ENCODE measurements around the gene LYZL4.

LYZL4 gene

GRCh38 chr3:42377681-42378080, 32.7 kb downstream of the LYZL4 start:
- Histone ChIP-seq H2AFZ (ENCODE audit: low read depth, low read length) (no peak overlapping the region), H3K4me3 (ENCODE audit: low read length) (no peak overlapping the region), H3K4me1 (ENCODE audit: insufficient read depth, low read length) (no peaks in the 10 kb centered on the region), H3K27me3 (ENCODE audit: insufficient read depth, low read length) (no peaks in the 10 kb centered on the region), H3K36me3 (ENCODE audit: insufficient read depth, low read length) (no peaks in the 10 kb centered on the region), H3K9me3 (ENCODE audit: low read length) (no peaks in the 10 kb centered on the region)

GRCh38 chr3:42376344-42376798, 34.0 kb downstream of the LYZL4 start:
- Histone ChIP-seq H3K4me1 (ENCODE audit: insufficient read depth, low read length) (no peaks in the 10 kb centered on the region), H3K27me3 (ENCODE audit: insufficient read depth, low read length) (no peaks in the 10 kb centered on the region), H3K4me3 (ENCODE audit: low read length) (no peak overlapping the region), H2AFZ (ENCODE audit: low read depth, low read length) (no peak overlapping the region), H3K9me3 (ENCODE audit: low read length) (no peaks in the 10 kb centered on the region), H3K36me3 (ENCODE audit: insufficient read depth, low read length) (no peaks in the 10 kb centered on the region)

DNA sequence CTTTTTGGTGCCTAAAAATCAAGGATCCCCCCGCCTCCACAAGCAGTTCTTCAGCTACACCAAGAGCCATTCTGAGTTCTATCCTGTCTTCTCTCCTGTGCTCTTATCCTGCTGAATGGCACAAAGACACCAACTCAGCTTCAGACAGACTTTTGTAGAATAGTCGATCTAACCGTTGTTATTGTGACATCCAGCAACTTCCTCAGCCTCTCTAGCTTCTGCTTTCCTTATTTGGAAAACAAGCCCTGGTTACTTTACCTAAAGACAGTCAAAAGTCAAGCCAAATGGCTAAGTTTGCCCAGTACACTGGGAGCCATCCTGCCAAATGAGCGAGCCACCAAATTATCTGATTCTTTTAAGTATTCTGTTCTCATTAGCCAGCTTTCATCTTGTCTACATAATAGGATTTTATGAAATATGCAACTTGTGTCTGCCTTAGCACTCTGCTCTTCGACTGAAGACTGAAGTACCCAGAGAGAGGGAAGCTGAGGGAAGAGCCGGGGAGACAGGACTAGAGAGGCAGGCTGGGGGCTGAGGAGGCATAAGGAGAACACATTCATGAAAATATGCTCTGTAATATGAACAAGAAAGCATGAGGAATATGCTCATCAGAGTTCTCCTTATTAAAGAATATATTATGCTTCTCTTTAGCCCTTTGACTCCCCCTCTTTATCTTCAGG, 35.1 kb downstream of the LYZL4 start:
- Histone ChIP-seq H3K9me3 (ENCODE audit: low read length) (no peaks in the 10 kb centered on the region), H3K4me3 (ENCODE audit: low read length) (no peak overlapping the region), H3K4me1 (ENCODE audit: insufficient read depth, low read length) (no peaks in the 10 kb centered on the region), H3K27me3 (ENCODE audit: insufficient read depth, low read length) (no peaks in the 10 kb centered on the region), H2AFZ (ENCODE audit: low read depth, low read length) (no peak overlapping the region), H3K36me3 (ENCODE audit: insufficient read depth, low read length) (no peaks in the 10 kb centered on the region)

- Histone ChIP-seq H2AFZ (ENCODE audit: low read depth, low read length) (no peak overlapping the region), H3K36me3 (ENCODE audit: insufficient read depth, low read length) (no peaks in the 10 kb centered on the region), H3K27me3 (ENCODE audit: insufficient read depth, low read length) (no peaks in the 10 kb centered on the region), H3K4me3 (ENCODE audit: low read length) (no peak overlapping the region), H3K9me3 (ENCODE audit: low read length) (no peaks in the 10 kb centered on the region), H3K4me1 (ENCODE audit: insufficient read depth, low read length) (no peaks in the 10 kb centered on the region)
Measured at GRCh38 chr3:42371776-42372175, 38.6 kb downstream of the LYZL4 start.

DNA sequence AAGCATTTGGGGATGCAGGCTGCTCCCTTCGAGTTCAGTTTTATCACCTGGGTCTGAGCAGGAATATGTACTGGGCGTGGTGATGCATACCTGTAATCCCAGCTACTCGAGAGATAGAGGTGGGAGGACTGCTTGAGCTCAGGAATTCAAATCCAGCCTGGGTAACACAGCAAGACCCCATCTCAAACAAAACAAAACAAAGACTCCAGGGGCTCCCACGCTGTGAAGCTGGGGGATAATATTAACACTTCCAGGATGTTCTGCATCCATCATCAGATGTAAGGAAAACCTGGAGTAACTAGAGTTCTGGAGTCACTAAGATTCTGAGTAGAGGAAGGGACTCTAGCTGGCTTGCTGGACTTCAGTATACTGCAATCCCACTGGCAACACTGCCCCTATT, 40.6 kb downstream of the LYZL4 start:
- H3K4me1 ChIP-seq (ENCODE audit: insufficient read depth, low read length) = no peaks in the 10 kb centered on the region
- no peaks in the 10 kb centered on the region for H3K27me3 ChIP-seq (ENCODE audit: insufficient read depth, low read length)
- no peaks in the 10 kb centered on the region for H3K36me3 ChIP-seq (ENCODE audit: insufficient read depth, low read length)
- H3K4me3 ChIP-seq (ENCODE audit: low read length) = no peak overlapping the region
- H3K9me3 ChIP-seq (ENCODE audit: low read length) = no peaks in the 10 kb centered on the region
- no peak overlapping the region for H2AFZ ChIP-seq (ENCODE audit: low read depth, low read length)

- H3K4me3 ChIP-seq (ENCODE audit: low read length) = no peak overlapping the region
Measured at GRCh38 chr3:42369304-42369703, 41.1 kb downstream of the LYZL4 start.

DNA sequence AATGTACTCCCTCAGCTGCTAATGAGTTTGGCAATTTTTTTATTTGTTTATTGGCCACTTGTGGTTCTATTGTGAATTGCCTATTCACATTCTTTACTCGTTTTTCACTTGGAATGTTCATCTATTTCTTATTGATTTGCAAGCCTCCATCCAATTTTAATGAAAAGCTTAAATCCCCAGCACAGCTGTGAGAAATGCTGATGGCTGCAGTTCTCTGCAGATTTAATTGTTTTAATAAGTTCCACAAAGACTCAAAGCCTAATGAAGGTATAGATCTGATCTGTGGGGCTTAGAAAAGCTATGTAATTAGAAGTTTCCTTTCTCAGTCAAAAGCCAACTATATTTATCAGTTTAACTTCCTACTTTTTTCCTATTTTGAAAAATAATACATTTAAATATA, 41.5 kb downstream of the LYZL4 start:
- Histone ChIP-seq H3K4me1 (ENCODE audit: insufficient read depth, low read length) (no peaks in the 10 kb centered on the region), H3K9me3 (ENCODE audit: low read length) (no peaks in the 10 kb centered on the region), H2AFZ (ENCODE audit: low read depth, low read length) (no peak overlapping the region), H3K4me3 (ENCODE audit: low read length) (no peak overlapping the region), H3K36me3 (ENCODE audit: insufficient read depth, low read length) (no peaks in the 10 kb centered on the region), H3K27me3 (ENCODE audit: insufficient read depth, low read length) (no peaks in the 10 kb centered on the region)

More at GRCh38 chr3:42369304-42369703, 41.1 kb downstream of the LYZL4 start:
- H3K27me3 ChIP-seq (ENCODE audit: insufficient read depth, low read length) = no peaks in the 10 kb centered on the region
- no peaks in the 10 kb centered on the region for H3K36me3 ChIP-seq (ENCODE audit: insufficient read depth, low read length)
- H3K4me1 ChIP-seq (ENCODE audit: insufficient read depth, low read length) = no peaks in the 10 kb centered on the region
- H3K9me3 ChIP-seq (ENCODE audit: low read length) = no peaks in the 10 kb centered on the region
- H2AFZ ChIP-seq (ENCODE audit: low read depth, low read length) = no peak overlapping the region

DNA sequence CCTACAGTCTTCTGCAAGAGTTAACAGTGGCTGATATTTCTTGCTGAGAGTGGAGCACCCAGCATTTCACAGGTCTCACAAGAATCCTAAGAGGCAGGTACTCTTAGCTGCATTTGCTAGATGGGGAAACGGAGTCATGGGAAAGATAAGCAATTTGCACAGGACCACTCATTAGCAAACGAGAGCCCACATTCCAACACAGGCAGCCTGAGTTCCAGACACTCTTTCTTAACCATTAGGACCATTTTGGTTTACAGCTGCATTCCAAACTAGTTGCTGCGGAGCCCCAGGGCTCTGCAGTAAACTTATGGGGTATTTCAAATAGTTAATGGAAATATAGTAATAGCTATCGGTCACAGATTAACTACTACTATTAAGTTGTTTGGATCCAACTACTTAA, 42.5 kb downstream of the LYZL4 start:
- H2AFZ ChIP-seq (ENCODE audit: low read depth, low read length) = no peak overlapping the region
- no peaks in the 10 kb centered on the region for H3K9me3 ChIP-seq (ENCODE audit: low read length)
- no peak overlapping the region for H3K4me3 ChIP-seq (ENCODE audit: low read length)
- H3K27me3 ChIP-seq (ENCODE audit: insufficient read depth, low read length) = no peaks in the 10 kb centered on the region
- H3K36me3 ChIP-seq (ENCODE audit: insufficient read depth, low read length) = no peaks in the 10 kb centered on the region
- H3K4me1 ChIP-seq (ENCODE audit: insufficient read depth, low read length) = no peaks in the 10 kb centered on the region

- Histone ChIP-seq H3K36me3 (ENCODE audit: insufficient read depth, low read length) (no peaks in the 10 kb centered on the region), H3K27me3 (ENCODE audit: insufficient read depth, low read length) (no peaks in the 10 kb centered on the region), H3K4me1 (ENCODE audit: insufficient read depth, low read length) (no peaks in the 10 kb centered on the region), H2AFZ (ENCODE audit: low read depth, low read length) (no peak overlapping the region), H3K4me3 (ENCODE audit: low read length) (no peak overlapping the region), H3K9me3 (ENCODE audit: low read length) (no peaks in the 10 kb centered on the region)
Measured at GRCh38 chr3:42366550-42366949, 43.9 kb downstream of the LYZL4 start.

- no peaks in the 10 kb centered on the region for H3K9me3 ChIP-seq (ENCODE audit: low read length)
- H3K4me3 ChIP-seq (ENCODE audit: low read length) = no peak overlapping the region
Measured at GRCh38 chr3:42357335-42357734, 53.1 kb downstream of the LYZL4 start.

GRCh38 chr3:42355612-42356011, 54.8 kb downstream of the LYZL4 start:
- H2AFZ ChIP-seq (ENCODE audit: low read depth, low read length) = no peak overlapping the region
- H3K27me3 ChIP-seq (ENCODE audit: insufficient read depth, low read length) = peaks cover 3% of the 10 kb centered on the region
- no peaks in the 10 kb centered on the region for H3K9me3 ChIP-seq (ENCODE audit: low read length)
- H3K4me1 ChIP-seq (ENCODE audit: insufficient read depth, low read length) = no peaks in the 10 kb centered on the region
- no peak overlapping the region for H3K4me3 ChIP-seq (ENCODE audit: low read length)
- H3K36me3 ChIP-seq (ENCODE audit: insufficient read depth, low read length) = no peaks in the 10 kb centered on the region

More at GRCh38 chr3:42357335-42357734, 53.1 kb downstream of the LYZL4 start:
- no peak overlapping the region for H2AFZ ChIP-seq (ENCODE audit: low read depth, low read length)
- H3K36me3 ChIP-seq (ENCODE audit: insufficient read depth, low read length) = no peaks in the 10 kb centered on the region
- peaks cover 3% of the 10 kb centered on the region for H3K27me3 ChIP-seq (ENCODE audit: insufficient read depth, low read length)
- H3K4me1 ChIP-seq (ENCODE audit: insufficient read depth, low read length) = no peaks in the 10 kb centered on the region

DNA sequence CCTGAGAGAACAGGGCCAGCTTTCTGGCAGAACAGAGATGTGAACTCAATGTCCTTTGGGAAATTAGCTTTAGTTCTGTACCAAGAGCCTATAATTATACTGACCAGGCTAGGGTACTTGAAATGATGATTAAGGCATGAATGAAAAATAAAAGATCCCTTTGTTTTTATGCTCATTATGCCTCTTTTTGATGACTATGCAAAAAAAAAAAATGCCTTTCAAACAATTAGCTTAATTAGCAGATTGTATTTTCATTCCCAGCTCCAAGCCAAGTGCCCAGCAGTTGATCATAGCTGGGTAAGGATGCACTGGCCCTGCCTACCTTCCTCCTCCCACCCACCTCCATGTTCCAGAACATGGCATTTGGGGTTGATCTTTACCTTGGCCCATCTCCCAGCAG, 56.8 kb downstream of the LYZL4 start:
- H3K4me1 ChIP-seq (ENCODE audit: insufficient read depth, low read length) = no peaks in the 10 kb centered on the region
- no peaks in the 10 kb centered on the region for H3K27me3 ChIP-seq (ENCODE audit: insufficient read depth, low read length)
- no peaks in the 10 kb centered on the region for H3K36me3 ChIP-seq (ENCODE audit: insufficient read depth, low read length)
- H2AFZ ChIP-seq (ENCODE audit: low read depth, low read length) = no peak overlapping the region
- H3K4me3 ChIP-seq (ENCODE audit: low read length) = no peak overlapping the region
- H3K9me3 ChIP-seq (ENCODE audit: low read length) = no peaks in the 10 kb centered on the region

GRCh38 chr3:42351207-42351606, 59.2 kb downstream of the LYZL4 start:
- Histone ChIP-seq H3K27me3 (ENCODE audit: insufficient read depth, low read length) (no peaks in the 10 kb centered on the region), H2AFZ (ENCODE audit: low read depth, low read length) (no peak overlapping the region), H3K36me3 (ENCODE audit: insufficient read depth, low read length) (no peaks in the 10 kb centered on the region), H3K4me1 (ENCODE audit: insufficient read depth, low read length) (no peaks in the 10 kb centered on the region), H3K4me3 (ENCODE audit: low read length) (no peak overlapping the region), H3K9me3 (ENCODE audit: low read length) (no peaks in the 10 kb centered on the region)
